GM13977 (cell line): Measurements from ENCODE around the gene ALPP.
"Not testable (repeated sequence)": the region's sequence is repeated elsewhere in the genome, so short reads cannot be mapped to it uniquely, and the experiment has no call there.

ENCODE experiments used
- DNase-seq: peaks from one replicate; pipeline ENCODE4 v3.0.0; 2012; ENCODE audit warnings: low spot score
- in situ Hi-C: fragments of 300-500 bp; cut with MboI; formaldehyde crosslinking; loops from one replicate; pipeline ENCODE4 v1.12.0; 2022; ENCODE audit warnings: low sequenced_read_pairs, low pct_unique_long_range_greater_than_20kb, mixed read lengths, inconsistent platforms; ENCODE audit not compliant: unreplicated experiment
- TF ChIP-seq, protein P1 (sequence below): IDR thresholded peaks from 2 replicates; pipeline ENCODE4 v1.5.1; 2012; ENCODE audit warnings: mild to moderate bottlenecking, control low read depth; ENCODE audit not compliant: insufficient read depth; ENCODE audit errors: extremely low read depth, missing control alignments

Gene ALPP

DNA sequence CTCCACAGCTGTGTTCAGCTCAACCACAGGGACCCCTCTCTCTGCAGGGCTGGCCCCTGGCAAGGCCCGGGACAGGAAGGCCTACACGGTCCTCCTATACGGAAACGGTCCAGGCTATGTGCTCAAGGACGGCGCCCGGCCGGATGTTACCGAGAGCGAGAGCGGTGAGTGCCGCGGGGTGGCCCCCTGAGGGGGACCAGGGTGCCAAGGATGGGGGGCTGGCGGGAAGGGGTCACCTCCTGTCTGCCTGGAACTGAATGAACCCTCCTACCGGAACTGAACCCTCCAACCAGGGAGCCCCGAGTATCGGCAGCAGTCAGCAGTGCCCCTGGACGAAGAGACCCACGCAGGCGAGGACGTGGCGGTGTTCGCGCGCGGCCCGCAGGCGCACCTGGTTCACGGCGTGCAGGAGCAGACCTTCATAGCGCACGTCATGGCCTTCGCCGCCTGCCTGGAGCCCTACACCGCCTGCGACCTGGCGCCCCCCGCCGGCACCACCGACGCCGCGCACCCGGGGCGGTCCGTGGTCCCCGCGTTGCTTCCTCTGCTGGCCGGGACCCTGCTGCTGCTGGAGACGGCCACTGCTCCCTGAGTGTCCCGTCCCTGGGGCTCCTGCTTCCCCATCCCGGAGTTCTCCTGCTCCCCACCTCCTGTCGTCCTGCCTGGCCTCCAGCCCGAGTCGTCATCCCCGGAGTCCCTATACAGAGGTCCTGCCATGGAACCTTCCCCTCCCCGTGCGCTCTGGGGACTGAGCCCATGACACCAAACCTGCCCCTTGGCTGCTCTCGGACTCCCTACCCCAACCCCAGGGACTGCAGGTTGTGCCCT is 2.9 kb downstream of the ALPP start:
- TF ChIP-seq, protein P1, sequence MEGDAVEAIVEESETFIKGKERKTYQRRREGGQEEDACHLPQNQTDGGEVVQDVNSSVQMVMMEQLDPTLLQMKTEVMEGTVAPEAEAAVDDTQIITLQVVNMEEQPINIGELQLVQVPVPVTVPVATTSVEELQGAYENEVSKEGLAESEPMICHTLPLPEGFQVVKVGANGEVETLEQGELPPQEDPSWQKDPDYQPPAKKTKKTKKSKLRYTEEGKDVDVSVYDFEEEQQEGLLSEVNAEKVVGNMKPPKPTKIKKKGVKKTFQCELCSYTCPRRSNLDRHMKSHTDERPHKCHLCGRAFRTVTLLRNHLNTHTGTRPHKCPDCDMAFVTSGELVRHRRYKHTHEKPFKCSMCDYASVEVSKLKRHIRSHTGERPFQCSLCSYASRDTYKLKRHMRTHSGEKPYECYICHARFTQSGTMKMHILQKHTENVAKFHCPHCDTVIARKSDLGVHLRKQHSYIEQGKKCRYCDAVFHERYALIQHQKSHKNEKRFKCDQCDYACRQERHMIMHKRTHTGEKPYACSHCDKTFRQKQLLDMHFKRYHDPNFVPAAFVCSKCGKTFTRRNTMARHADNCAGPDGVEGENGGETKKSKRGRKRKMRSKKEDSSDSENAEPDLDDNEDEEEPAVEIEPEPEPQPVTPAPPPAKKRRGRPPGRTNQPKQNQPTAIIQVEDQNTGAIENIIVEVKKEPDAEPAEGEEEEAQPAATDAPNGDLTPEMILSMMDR = peak; percentile 39

DNA sequence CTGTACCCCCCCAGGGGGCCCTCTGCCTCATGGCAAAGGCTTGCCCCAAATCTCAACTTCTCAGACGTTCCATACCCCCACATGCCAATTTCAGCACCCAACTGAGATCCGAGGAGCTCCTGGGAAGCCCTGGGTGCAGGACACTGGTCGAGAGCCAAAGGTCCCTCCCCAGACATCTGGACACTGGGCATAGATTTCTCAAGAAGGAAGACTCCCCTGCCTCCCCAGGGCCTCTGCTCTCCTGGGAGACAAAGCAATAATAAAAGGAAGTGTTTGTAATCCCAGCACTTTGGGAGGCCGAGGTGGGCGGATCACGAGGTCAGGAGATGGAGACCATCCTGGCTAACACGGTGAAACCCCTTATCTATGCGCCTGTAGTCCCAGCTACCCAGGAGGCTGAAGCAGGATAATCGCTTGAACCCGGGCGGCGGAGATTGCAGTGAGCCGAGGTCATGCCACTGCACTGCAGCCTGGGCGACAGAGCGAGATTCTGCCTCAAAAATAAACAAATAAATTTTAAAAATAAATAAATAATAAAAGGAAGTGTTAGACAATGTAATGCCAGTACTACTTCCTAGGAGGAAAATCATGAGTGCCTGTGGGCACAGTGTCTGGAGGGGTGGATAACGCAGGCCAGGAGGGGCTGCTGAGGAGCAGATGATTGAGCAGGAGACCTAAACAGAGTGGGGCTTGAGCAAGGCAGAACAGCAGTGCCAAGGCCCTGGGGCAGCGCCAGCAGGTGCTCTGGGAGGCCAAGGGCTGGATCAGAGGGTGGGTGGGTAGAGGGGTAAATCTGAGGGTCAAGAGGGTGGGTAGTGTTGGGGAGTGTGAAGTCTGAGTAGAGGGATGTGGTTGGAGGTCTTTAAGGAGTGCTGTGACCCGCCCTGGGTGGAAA is 4.0 kb downstream of the ALPP start:
- DNase-seq = no peak
- TF ChIP-seq, protein P1 = no peak
- in situ Hi-C loops = no loop called here

More for the DNA sequence above, 2.9 kb downstream of the ALPP start:
- DNase-seq, in situ Hi-C loops: not testable (repeated sequence)

DNA sequence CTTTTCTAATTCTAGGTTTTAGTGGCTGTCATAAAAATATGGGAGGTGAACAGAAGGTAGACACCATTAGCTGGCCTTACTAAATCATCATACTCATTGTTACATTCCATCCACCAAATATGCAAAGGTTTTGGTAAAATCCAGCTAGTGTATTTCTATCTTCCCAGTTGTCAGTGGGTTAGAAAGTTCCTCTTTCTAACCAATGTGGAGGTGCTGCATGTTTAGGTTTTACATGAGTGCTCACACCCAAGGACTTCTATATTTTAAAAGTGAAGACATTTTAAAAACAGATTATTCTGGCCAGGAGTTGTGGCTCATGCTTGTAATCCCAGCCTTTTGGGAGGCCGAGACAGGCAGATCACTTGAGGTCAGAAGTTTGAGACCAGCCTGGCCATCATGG is 5.9 kb downstream of the ALPP start:
- DNase-seq = no peak
- TF ChIP-seq, protein P1 = no peak
- in situ Hi-C loops = no loop called here

DNA sequence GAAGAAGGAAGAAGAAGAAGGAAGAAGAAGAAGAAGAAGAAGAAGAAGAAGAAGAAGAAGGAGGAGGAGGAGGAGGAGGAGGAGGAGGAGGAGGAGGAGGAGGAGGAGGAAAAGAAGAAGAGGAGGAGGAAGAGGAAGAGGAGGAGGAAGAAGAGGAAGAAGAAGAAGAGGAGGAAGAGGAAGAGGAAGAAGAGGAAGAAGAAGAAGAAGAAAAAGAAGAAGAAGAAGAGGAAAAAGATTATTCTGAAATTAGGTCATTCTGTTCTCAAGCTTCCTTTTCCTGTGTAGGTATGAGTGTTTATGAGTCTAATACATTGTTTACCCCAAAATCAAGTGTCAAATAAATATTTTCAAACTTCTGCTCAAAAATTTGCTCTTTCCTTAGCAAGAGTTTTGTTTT is 6.5 kb downstream of the ALPP start:
- DNase-seq, in situ Hi-C loops: not testable (repeated sequence)

DNA sequence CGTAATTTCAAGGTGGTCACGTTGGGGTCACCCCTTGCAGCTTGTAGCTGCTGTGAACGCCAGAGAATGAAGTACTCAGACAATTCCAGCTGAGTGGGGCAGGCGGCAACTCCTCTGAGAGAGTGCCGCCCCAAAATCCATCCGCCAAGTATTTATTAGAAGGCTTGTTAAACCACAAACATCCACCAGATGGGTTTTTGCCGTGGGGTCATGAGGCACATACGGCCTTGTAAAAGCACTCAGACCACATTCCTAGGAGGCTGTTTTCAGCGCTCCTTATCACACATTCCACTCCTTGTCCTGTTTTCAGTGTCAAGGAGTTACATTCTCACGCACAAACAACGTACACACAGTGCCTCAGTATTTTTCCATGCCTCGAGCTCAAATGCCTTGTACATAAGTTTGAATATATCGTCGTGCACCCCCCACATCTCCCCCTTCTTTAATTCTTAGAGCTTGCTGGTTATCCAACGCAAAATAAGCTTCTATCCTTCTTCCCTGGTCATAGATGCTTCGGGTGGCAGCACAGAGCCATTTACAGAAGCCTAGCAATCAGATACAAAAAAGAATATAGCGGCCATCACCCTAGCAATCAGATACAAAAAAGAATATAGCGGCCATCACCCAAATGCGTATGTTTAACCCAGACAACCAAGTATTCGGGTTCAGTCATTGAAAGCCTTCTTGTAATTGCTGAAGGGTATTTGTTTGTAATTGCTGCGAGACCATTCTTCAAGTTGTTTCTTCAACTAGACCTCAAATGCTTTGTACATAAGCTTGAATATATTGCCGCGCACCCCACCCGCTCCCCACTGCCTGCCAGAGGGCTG is 7.3 kb downstream of the ALPP start:
- in situ Hi-C loops = no loop called here
- DNase-seq = no peak

DNA sequence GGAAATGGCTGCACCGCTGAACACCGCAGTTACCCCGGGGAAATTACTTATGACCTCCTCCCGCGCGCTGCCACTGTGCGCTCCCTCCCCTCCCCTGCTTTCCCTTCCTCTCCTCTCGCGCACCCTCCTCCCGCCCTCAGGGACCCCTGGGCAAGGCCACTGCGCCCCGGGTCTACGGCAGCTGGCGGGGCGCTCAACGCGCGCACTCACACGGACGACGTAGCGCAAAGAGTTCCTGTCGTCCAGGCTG is 7.9 kb downstream of the ALPP start:
- in situ Hi-C loops = no loop called here
- no peak for DNase-seq
- TF ChIP-seq, protein P1 = no peak

More for the DNA sequence above, 7.3 kb downstream of the ALPP start:
- TF ChIP-seq, protein P1 = no peak
